ENCODE results near the gene UNC80.

DNA sequence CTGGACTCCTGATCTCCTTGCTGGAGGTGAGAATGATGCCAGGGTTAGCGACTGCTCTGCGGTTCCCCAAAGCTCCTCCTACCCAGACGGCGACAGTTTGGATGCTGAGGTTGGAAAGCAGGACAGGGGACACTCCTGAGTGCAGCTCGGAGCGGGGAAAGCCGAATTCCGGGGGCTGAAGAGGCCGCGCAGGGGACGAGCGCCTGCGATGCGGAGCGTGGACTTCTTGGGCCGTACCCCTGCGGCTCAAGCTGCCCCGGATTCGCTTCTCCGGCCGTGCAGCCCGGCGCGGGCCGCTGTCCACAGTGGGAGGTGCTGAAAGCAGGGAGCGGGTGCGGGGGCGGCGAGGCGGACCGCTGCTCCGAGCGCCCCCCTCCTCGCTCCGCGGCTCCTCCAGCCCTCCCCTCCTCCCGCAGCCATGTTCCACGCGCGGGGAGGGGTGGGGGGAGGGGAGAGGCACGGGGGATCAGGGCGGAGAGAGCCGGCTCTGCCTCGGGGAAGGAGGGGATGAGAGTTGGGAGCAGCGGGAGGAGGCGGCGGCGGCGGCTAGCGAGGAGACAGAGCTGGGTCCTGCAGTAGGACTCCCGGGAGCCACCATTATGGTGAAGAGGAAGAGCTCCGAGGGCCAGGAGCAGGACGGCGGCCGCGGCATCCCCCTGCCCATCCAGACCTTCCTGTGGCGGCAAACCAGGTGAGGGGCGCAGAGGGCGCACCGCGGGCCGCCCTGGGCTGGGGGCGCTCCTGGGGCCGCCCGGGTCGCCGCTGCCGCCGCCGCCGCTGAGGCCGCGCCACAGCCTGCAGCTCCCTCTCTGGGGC lies at the start of gene UNC80:
- no peak for TF ChIP-seq CTCF (IDR thresholded peaks at IDR 0.05; ENCODE audit: borderline replicate concordance, extremely low read depth, low read length, poor library complexity, severe bottlenecking)
- TF ChIP-seq EZH2 (IDR thresholded peaks at IDR 0.05; ENCODE audit: borderline replicate concordance, low read depth, low read length, severe bottlenecking): no peak
